Measurements from ENCODE around the gene XRN1. TPM values are rescaled to one million over a fixed set of nuclear protein-coding genes. Genes with fewer than 3 reads are reported as not detected.

XRN1 gene
- total RNA-seq, 1 experiment from 2014 or later, result 45.3 TPM

DNA sequence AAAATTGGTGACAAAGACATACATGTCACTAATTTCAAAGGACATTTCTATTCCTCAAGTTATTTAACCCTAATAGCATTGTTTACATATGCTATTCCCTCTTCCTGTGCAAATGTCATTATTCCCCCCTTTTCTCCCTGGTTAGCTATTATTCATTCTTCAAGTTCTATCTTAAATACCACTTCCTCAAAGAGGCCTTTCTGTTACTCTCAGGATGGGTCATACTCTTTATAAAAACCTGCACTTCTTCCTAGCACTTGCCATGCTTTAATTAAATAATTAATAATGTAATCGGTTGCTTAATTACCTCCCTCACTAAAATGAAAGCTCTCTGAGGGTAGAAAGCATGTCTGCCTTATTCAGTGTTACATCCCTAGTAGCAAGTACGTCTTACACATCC lies 88.5 kb downstream of the XRN1 start:
- BruUV-seq (replicated peaks), result no TSS peak
- CTCF ChIA-PET, result no interaction called here

DNA sequence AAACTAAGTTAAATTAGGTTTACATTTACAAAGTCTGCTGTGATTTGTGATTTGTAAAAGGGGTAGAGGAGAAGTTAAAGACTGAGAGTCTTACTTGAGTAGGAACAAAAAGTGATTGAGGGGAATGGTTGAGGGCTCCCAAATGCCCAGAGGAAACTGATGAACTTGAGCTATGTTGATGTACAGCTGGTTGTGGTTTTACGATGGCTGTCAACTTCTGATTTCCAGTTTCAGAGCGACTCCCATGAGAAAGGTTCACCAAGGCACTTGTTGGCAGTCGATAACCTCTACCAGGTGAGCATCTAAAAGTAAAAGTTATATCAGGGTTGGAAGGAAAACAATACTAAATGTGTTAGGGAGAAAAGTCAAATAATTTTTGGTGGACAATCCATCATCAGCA lies 91.0 kb downstream of the XRN1 start:
- no TSS peak for BruUV-seq (replicated peaks)
- TF ChIP-seq, protein P1, sequence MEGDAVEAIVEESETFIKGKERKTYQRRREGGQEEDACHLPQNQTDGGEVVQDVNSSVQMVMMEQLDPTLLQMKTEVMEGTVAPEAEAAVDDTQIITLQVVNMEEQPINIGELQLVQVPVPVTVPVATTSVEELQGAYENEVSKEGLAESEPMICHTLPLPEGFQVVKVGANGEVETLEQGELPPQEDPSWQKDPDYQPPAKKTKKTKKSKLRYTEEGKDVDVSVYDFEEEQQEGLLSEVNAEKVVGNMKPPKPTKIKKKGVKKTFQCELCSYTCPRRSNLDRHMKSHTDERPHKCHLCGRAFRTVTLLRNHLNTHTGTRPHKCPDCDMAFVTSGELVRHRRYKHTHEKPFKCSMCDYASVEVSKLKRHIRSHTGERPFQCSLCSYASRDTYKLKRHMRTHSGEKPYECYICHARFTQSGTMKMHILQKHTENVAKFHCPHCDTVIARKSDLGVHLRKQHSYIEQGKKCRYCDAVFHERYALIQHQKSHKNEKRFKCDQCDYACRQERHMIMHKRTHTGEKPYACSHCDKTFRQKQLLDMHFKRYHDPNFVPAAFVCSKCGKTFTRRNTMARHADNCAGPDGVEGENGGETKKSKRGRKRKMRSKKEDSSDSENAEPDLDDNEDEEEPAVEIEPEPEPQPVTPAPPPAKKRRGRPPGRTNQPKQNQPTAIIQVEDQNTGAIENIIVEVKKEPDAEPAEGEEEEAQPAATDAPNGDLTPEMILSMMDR (conservative IDR thresholded peaks at IDR 0.05), result no peak
- TF ChIP-seq EZH2 (IDR thresholded peaks at IDR 0.05; ENCODE audit: low read depth), result no peak
- Histone ChIP-seq H3K4me2 (no peak overlapping the region), H3K9me2 (ENCODE audit: insufficient read depth) (0 out of 2 replicates have a peak, but pooled peaks cover 5% of the 10 kb centered on the region), H3F3A (ENCODE audit: insufficient read depth, low read depth) (no peaks in the 10 kb centered on the region), H3K79me2 (ENCODE audit: low read depth) (no peaks in the 10 kb centered on the region), H3K27me3 (ENCODE audit: insufficient read depth, low read depth) (no peaks in the 10 kb centered on the region), H4K20me1 (ENCODE audit: insufficient read depth) (no peaks in the 10 kb centered on the region), H2AFZ (no peak overlapping the region), H3K27ac (no peak overlapping the region), H3K4me1 (replicated peaks; ENCODE audit: insufficient read depth) (no peaks in the 10 kb centered on the region), H3K9me3 (ENCODE audit: insufficient read depth, low read depth) (no peaks in the 10 kb centered on the region), H3K36me3 (ENCODE audit: low read depth) (peaks cover 19% of the 10 kb centered on the region; the same call in 1 of the 2 replicates), H3K4me3 (no peak overlapping the region)
- ChIA-PET POLR2A (ENCODE audit: unreplicated experiment) (no interaction called here), CTCF (no interaction called here)
- no peak for DNase-seq
- intact Hi-C loops (cut with micrococcal nuclease; ENCODE audit: unreplicated experiment), result no loop called here

More for the DNA sequence above, 88.5 kb downstream of the XRN1 start:
- no peak for DNase-seq
- no peak overlapping the region for H2AFZ ChIP-seq
- H3K36me3 ChIP-seq (ENCODE audit: low read depth), result peaks cover 13% of the 10 kb centered on the region; the same call in 1 of the 2 replicates
- H3K79me2 ChIP-seq (ENCODE audit: low read depth), result no peaks in the 10 kb centered on the region
- no peaks in the 10 kb centered on the region for H3K9me3 ChIP-seq (ENCODE audit: insufficient read depth, low read depth)
- H3K4me1 ChIP-seq (replicated peaks; ENCODE audit: insufficient read depth), result no peaks in the 10 kb centered on the region
- H3F3A ChIP-seq (ENCODE audit: insufficient read depth, low read depth), result no peaks in the 10 kb centered on the region
- H3K4me2 ChIP-seq, result no peak overlapping the region
- H3K4me3 ChIP-seq, result no peak overlapping the region
- 0 out of 2 replicates have a peak, but pooled peaks cover 5% of the 10 kb centered on the region for H3K9me2 ChIP-seq (ENCODE audit: insufficient read depth)
- H3K27ac ChIP-seq, result no peak overlapping the region
- intact Hi-C loops (cut with micrococcal nuclease; ENCODE audit: unreplicated experiment), result no loop called here
- no peaks in the 10 kb centered on the region for H4K20me1 ChIP-seq (ENCODE audit: insufficient read depth)
- no peak for TF ChIP-seq EZH2 (IDR thresholded peaks at IDR 0.05; ENCODE audit: low read depth)
- TF ChIP-seq, protein P1 (conservative IDR thresholded peaks at IDR 0.05), result no peak
- POLR2A ChIA-PET (ENCODE audit: unreplicated experiment), result no interaction called here
- H3K27me3 ChIP-seq (ENCODE audit: insufficient read depth, low read depth), result no peaks in the 10 kb centered on the region

DNA sequence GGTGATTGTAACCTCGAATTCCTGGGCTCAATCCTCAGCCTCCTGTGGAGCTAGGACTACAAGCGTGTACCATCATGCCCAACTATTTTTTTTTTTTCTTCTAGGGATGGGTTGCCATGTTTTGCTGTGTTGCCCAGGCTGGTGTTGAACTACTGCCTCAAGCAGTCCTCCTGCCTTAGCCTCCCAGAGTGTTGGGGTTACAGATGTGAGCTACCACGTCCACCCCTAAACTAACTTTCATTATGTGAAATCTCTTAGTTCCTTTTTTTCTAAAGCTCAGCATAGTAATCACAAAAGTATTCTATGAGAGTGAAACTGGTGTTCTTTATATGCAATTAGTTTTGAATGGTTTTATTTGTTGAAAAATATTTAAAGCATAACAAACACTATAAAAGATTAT lies 92.1 kb downstream of the XRN1 start:
- no peak overlapping the region for H2AFZ ChIP-seq
- 0 out of 2 replicates have a peak, but pooled peaks cover 5% of the 10 kb centered on the region for H3K9me2 ChIP-seq (ENCODE audit: insufficient read depth)
- H3K9me3 ChIP-seq (ENCODE audit: insufficient read depth, low read depth), result no peaks in the 10 kb centered on the region
- peaks cover 19% of the 10 kb centered on the region; the same call in 1 of the 2 replicates for H3K36me3 ChIP-seq (ENCODE audit: low read depth)
- H4K20me1 ChIP-seq (ENCODE audit: insufficient read depth), result no peaks in the 10 kb centered on the region
- no peak overlapping the region for H3K4me3 ChIP-seq
- H3K4me2 ChIP-seq, result no peak overlapping the region
- ChIA-PET CTCF (no interaction called here), POLR2A (ENCODE audit: unreplicated experiment) (interaction anchor here (0.6 kb wide), 1 partner anchor 39 kb away, joined by 10 read pairs; no protein-coding TSS in a partner anchor)
- H3K79me2 ChIP-seq (ENCODE audit: low read depth), result no peaks in the 10 kb centered on the region
- no peak for DNase-seq
- BruUV-seq (replicated peaks), result no TSS peak
- H3F3A ChIP-seq (ENCODE audit: insufficient read depth, low read depth), result no peaks in the 10 kb centered on the region
- no peak for TF ChIP-seq EZH2 (IDR thresholded peaks at IDR 0.05; ENCODE audit: low read depth)
- TF ChIP-seq, protein P1 (conservative IDR thresholded peaks at IDR 0.05), result no peak
- H3K27ac ChIP-seq, result no peak overlapping the region
- no peaks in the 10 kb centered on the region for H3K4me1 ChIP-seq (replicated peaks; ENCODE audit: insufficient read depth)
- no peaks in the 10 kb centered on the region for H3K27me3 ChIP-seq (ENCODE audit: insufficient read depth, low read depth)
- intact Hi-C loops (cut with micrococcal nuclease; ENCODE audit: unreplicated experiment), result no loop called here

Measured in PC-9 (cell line).